ENCODE data around the gene UBE2G1.
"Not testable (repeated sequence)": the region's sequence is repeated elsewhere in the genome, so short reads cannot be mapped to it uniquely, and the experiment has no call there.

UBE2G1 gene

DNA sequence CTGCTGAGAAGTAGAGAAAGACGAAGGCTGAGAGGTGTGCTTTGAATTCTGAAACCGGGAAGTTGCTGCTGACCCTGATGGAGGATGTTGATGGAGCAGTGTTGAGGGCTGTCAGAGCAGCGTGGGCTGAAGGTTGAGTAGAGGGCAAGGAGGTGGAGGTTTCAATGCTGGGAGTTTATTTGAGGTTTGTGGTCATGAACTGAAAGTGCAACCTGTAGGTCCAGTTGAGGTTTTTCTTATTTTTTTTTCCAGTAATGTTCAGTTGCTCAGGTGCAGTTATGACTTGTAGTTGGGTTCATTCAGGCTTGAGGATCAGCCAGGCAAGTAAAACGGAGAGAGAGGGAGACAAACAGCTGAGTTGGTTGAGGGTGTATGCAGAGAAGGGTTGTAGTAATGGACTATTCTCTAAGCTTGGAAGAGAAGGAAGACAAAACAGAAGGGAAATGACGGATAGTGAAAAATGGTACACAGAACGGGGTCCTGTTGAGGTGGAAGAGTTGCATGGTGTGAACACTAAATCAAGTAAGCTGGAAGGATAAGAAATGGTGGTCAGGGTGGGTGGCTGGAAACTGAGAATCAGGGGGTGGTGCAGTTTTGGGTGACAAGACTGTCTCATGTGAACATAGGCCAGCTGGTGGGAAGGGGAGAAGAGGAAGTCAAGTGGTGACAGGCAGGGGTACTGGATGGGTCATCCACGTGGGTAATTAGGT is 8.7 kb upstream of the UBE2G1 start:
- peak; percentile 93 for ATAC-seq
- DNase-seq = peak; percentile 72

DNA sequence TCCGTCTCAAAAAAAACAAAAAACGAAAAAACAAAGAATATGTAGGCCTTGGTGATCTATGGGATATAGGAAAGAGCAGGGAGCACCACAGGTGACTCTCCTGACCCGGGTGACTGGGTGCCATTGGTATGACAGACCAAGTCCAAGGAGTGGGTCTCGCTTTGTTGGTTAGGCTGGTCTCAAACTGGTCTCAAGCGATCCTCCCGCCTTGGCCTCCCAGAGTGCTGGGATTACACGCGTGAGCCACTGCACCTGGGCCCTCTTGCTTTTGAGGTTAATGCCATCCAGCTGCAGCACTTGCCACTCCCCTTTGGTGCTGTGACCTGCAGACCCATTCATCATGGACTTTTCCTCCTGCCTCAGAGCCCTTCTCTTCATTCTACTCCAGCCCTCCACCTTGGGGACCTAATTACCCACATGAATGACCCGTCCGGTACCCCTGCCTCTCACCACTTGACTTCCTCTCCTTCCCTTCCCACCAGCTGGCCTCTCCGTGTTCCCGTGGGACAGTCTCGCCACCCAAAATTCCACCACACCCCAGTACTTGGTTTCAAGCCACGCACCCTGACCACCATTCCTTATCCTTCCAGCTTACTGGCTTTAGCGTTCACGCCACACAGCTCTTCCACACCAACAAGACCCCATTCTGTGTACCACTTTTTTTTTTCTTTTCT is 3.2 kb upstream of the UBE2G1 start:
- ATAC-seq (no peak), DNase-seq (no peak)

DNA sequence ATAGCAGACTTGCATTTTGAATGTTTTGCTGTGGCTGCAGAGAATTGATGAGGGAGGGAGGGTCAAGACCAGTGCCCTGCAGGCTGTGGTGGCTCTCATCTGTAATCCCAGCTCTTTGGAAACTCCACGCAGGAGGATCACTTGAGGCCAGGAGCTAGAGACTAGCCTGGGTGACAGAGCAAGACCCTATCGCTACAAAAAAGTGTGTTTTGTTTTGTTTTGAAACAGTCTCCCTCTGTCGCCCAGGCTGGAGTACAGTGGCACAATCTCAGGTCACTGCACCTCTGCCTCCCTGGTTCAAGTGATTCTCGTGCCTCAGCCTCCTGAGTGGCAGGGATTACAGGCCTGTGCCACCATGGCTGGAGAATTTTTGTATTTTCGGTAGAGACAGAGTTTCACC is 1.9 kb upstream of the UBE2G1 start:
- ATAC-seq = no peak
- DNase-seq = no peak

DNA sequence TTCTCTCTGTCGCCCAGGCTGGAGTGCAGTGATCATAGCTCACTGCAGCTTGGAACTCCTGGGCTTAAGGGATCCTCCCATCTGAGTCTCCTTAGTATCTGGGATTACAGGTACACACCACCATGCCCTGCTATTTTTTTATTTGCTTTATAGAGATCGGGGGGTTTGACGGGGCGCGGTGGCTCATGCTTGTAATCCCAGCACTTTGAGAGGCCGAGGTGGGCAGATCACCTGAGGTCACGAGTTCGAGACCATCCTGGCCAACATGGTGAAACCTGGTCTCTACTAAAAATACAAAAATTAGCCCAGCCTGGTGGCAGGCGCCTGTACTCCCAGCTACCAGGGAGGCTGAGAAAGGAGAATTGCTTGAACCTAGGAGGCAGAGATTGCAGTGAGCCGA is 702 bp upstream of the UBE2G1 start:
- not testable (repeated sequence) for ATAC-seq

DNA sequence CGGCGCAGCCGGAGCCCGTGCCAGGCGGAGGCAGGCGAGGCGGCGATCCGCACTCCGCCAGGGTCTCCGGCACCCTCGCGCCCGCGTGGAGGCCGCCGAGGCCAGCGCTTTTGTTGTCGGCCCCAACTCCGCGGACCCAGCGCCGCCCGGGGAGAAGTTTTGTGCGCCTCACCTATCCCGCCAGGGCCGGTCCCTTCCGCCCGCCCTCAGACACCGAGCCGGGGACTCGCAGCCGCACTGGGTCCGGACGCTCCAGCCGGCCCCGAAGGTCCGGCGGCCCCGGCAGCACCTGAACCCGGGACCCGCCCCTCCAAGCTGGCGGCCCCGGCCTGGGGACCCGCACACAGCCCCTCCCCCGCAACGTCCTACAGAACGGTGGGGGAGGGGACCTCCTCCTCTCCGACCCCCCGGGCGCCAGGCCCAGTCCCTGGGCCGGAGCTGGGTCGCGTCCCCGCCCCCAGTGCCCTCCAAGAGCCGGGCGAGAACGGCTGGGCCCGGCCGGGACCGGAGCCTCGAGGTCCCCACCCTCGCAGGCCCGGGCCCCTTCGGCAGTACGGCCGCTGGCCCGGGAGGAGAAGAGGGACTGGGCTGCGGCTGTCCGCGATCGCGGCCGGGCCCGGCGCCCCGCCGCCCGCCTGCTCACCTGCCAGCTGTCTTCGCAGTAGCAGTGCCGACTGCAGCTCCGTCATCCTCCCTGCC is 698 bp downstream of the UBE2G1 start:
- no peak for DNase-seq
- peak; percentile 1 for ATAC-seq

More for the DNA sequence above, 702 bp upstream of the UBE2G1 start:
- not testable (repeated sequence) for DNase-seq

DNA sequence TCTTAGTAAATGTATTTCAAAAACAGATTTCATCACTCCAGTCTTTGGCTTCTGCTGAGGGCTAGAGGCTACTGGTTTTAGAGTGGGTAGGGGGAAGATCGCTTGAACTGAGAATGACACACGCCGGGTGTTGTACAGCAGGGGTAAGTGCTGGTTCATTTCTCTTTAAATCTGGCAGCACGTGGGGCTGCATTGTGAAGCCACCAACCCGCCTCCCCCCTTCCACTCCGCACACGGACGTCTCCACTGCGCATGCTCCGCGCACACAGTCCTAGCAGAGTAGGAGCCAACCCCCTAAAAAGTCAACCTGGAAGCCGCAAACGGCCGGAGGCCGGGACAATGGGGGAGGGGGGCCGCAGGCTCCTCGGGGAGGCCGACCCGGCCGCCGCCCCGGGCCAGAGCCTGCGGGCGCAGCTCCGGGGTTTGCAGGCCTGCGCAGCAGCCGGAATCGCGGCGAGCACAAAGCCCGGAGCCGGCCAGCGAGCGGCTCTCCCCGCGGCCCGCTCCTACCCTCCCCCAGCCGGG is 1.3 kb downstream of the UBE2G1 start:
- peak; percentile 75 for ATAC-seq
- peak; percentile 91 for DNase-seq

DNA sequence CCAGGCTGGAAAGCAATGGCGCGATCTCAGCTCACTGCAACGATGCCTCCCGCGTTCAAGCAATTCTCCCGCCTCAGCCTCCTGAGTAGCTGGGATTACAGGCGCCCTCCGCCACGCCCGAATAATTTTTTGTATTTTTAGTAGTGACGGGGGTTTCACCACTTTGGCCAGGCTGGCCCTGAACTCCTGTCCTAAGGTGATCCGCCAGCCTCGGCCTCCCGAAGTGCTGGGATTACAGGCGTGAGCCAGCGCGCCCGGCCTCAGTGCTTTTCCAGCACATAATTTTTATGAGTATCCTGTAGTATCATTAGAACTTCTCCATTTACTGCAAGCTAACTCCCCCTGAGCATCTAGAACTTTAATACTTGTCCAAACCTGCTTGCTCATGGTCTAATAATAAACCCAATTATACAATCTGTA is 1.8 kb downstream of the UBE2G1 start:
- DNase-seq = no peak
- no peak for ATAC-seq

DNA sequence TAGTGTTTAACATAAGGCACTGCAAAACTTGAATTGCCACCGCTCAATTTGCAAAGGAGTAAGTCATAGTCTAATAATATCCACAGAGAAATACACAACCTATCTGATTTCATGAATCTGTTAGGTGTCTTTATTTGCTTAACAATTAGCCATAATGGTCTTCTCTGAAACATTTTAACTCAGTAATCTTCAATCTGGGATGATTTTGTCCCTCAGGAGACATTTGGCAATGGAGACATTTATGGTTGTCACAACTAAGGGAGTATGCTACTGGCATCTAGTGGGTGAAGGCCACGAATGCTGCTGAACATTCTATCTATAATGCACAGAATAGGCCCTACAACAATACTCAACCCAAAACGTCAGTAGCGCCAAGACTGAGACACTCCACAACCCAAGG is 4.3 kb downstream of the UBE2G1 start:
- no peak for ATAC-seq
- DNase-seq = no peak

DNA sequence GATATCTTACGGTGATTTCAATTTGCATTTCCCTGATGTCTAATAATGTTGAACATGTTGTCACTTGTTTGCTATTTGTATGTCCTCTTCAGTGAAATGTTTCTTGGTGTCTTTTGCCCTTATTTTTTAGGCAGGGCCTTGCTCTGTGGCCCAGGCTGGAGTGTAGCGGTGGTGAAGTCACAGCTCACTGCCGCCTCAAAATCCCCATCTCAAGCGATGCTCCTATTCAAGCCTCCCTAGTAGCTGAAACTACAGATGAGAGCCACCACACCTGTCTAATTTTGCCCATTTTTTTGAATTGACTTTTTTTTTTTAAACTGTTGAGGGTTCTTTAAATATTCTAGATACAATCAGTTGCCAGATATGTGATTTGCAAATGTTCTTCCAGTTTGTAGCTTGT is 8.3 kb downstream of the UBE2G1 start:
- ATAC-seq = no peak
- DNase-seq = no peak

DNA sequence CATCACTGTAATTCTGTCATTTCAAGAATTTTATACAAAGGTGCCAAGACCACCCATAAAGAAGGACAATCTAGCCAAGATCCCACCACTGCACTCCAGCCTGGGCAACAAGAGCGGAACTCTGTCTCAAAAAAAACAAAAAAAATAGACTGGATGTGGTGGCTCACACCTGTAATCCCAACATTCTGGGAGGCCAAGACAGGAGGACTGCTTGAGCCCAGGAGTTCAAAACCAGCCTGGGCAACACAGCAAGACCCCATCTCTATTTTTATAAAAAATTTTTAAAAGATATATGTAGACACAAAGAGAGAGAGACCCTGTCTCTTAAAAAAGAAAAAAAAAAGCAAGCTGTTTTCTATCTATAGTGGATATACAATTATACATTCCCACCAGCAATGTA is 8.8 kb downstream of the UBE2G1 start:
- no peak for DNase-seq
- no peak for ATAC-seq

DNA sequence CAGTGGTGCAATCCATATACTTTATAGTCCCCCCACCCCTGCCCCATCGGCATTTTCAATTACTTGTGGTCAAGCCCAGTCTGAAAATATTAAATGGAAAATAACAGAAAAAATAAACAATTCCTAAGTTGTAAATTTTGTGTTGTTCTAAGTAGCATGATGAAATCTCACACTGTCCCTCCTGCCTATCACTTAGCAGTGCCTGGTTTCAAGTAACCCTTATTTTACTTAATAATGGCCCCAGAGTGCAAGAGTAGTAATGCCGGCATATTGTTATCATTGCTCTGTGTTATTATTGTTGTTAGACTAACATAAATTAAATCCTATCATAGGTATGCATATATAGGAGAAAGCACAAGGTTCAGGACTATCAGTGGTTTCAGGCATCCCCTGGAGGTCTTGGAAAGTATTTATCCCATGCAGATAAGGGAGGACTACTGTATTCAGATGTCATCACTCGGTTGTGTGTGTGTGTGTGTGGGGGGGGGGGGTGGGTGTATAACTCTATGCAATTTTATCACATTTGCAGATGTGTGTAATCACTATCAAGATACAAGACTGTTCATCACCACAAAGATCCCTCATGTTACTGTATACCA is 9.3 kb downstream of the UBE2G1 start:
- DNase-seq (no peak), ATAC-seq (no peak)

DNA sequence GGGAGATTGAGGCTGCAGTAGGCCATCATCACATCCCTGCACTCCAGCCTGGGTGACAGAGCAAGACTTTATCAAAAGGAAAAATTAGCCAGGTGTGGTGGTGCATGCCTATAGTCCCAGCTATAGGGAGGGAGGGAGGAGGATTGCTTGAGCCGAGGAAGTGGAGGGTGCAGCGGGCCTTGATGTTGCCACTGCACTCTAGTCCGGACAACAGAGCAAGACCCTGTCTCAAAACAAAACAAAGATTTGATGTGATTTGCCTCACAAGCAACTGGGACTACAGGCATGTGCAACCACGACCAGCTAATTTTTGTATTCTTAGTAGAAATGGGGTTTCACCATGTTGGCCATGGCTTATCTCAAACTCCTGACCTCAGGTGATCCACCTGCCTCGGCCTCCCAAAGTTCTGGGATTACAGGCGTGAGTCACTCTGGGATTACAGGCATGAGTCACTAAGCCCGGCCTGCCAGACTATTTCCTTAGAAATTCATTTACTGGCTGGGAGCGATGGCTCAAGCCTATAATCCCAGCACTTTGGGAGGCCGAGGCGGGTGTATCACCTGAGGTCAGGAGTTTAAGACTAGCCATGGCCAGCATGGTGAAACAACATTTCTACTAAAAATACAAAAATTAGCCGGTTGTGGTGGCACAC is 11.5 kb downstream of the UBE2G1 start:
- no peak for DNase-seq
- ATAC-seq = no peak

DNA sequence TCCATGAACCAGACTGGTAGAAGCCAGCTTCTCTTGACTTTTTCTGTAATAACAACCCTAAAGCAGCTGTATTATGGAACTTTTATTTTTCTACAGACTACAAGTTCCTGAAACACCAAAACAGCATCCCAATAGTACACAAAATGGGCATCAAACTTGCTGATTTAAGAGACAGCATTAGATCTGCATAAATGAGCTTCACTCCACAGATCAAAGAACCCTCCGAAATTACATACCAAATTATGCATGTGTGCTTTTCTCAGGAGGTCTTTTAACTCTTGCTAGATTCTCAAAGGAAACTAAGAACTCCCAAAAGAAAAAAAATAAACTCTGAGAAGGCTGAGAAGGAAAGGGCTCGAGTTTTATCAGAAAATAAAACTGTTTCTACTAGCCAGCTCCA is 12.3 kb downstream of the UBE2G1 start:
- DNase-seq (no peak), ATAC-seq (no peak)

DNA sequence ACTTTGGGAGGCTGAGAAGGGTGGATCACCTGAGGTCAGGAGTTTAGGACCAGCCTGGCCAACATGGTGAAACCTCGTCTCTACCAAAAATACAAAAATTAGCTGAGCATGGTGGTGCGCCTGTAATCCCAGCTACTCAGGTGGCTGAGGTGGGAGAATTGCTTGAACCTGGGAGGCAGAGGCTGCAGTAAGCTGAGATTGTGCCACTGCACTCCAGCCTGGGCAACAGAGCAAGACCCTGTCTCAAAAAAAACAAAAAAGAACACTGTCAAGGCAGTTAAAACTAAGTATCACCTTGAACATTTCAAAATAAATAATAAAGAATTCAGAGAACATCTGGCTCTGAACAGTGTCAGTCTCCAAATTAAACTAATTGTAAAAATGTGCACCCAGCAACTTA is 16.3 kb downstream of the UBE2G1 start:
- ATAC-seq, DNase-seq: not testable (repeated sequence)

DNA sequence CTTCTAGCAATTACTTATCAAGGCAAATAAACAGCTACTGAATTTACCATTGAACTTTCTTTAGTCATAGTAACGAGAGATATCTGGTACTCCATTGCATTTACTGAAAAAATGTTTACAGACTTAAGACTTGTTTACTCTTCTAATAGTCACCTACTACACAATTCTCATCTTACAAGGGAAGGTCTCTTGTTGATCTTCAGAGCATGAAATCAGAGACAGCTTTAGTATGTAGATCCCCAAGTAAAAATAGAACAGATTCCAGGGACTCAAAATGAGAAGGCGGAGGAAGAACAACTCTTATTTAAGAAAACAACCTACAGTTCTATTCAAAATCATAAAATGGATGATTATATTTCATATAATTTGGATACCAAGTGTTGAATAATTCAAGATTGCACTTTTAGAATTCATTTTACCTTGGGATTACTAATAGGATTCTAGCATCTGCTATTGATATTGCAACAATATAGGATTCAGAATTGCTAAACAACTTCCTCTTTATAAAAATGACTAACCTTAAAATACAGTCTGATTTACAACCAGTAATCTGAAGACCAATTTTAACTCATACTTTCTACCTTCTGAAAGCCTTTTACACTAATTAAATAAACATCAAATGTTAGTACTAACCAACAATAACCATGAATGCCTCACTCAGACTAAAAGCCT is 20.8 kb downstream of the UBE2G1 start:
- no peak for ATAC-seq
- DNase-seq = no peak

DNA sequence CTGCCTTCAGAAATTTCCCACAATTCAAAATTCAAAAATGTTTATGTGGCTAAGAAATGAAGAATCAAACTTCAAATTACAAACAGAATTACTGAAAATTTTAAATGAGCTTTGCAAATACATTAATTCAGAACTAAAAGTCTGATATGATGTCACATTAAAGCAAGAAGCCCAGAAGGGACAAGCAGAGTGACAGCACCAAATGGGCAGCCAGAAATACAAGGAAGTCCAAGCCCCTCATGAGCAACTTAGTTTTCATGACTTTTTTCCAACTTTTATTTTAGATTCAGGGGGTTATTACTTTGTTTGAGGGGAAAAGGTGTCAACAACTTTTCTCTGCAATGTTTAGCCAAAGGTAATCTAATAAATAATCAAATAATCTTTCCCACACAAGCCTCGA is 21.5 kb downstream of the UBE2G1 start:
- ATAC-seq (no peak), DNase-seq (no peak)

DNA sequence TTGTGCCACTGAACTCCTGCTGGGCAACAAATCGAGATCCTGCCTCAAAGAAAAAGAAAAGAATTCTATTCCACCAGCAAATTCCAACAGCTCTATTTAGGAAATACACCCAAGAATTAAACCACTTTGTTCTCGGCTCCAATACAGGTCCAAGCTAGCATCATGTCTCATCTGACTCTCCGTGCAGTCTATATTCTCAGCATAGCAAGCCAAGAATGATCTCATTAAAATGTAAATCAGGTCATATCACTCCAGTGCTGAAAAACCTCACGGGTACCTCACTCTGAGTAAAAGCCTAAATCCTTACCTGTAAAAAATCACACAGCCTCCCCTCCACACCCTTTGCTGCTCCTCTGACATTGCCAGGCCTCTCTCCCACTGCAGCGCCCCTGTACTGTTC is 23.9 kb downstream of the UBE2G1 start:
- no peak for ATAC-seq
- no peak for DNase-seq

DNA sequence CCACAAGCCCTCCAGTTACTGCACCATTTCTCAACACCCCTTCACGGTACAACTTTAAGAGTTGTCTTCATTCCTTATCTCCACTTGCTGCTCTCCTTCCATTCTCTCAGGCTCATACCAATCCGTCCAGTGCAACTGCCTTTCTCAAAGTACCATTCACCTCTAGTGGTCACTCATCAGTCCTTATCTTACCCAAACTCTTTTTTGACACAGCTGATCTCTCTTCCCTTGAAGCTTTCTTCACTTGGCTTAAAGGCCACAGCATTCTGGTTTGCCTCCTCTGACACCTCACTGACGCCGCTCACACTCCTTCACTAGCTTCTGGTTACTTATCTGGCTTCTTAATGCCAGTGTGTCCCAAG is 24.9 kb downstream of the UBE2G1 start:
- no peak for DNase-seq

DNA sequence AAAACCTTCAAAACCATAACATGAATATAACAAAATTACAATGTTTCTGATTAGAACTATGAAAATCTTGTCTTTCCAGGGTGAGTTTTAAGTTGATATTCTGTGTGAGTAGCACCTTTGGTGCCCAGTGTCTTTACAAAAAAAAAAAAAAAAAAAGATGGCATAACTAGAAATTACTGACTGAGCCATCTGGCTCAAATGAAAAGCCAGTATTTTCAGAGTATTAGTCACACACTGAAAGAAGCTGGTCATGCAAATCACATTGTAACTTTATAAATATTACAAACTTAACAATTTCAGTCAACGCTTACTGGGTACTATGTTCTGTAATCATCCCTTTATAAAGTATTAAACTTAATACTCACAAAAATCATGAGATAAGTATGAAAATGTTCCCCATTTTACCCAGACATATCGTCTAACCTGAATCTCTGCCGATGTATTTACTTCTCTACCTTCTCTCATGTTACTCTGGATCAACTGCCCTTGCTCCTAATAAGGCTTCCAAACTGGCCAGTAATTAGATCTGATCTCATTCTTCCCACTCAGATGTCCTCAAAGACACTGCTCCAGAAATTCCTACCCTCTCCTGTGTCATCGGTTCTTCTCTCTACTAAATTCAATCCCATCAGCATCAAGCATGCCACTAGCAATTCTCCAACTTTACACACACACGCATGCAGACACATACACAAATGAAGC is 25.4 kb downstream of the UBE2G1 start:
- no peak for ATAC-seq
- no peak for DNase-seq

More for the DNA sequence above, 24.9 kb downstream of the UBE2G1 start:
- ATAC-seq = no peak

DNA sequence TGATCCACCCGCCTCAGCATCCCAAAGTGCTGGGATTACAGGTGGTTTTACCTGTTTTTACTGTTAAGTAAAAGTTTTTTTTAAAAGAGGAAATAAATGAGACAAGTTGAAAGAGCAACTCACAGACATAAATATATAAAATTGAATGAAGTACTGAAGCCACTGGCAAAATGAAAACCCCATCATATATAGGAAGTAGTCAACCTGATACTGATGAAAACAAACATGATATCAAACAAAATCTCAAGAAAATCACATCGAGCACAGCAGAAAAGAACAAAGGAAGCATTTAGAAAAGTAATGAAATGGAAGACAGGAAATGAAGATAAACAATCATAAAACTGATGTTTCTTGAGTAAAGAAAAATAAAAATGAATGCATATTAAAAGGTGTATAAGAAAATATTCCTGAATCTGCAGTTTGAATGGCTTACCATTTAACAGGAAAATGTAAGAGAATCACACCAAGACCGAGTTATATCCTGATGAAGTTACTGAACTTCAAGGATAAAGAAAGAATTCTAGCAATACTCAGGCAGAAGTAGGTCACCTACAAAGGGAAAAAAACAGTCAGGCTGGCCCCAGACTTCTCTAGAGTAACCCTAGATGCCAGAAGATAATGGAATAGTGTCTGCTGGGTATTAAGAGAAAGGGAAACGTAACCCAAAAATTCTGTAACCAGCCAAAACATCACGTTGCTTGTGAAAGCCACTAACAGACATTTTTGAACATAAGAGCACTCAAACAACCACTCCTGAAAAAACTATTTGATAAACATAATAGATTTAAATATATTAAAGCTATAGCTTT is 31.5 kb downstream of the UBE2G1 start:
- peak; percentile 49 for ATAC-seq

More for the DNA sequence above, 31.5 kb downstream of the UBE2G1 start:
- no peak for DNase-seq
